ENCODE measurements around the gene CAPN7.
"Not testable (repeated sequence)": the region's sequence is repeated elsewhere in the genome, so short reads cannot be mapped to it uniquely, and the experiment has no call there.

The CAPN7 gene

DNA sequence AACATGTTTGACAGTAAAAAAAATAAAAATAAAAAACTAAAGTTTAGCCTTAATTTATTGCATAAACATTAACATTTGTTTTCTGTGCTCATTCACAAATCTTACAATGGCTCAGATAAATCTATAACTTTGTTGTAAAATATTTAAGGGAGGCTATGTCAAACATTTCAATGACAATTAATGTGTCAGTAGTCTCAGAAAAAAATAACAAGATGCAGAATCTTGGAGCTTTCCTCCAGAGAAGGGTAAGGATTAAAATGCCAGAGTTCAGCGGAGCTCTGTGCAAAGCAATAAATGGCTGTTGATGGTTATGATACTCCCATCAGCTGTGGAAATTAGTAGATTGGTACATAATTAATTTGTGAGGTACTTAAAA lies 20.0 kb upstream of the CAPN7 start:
- no peak for ATAC-seq
- no peak for TF ChIP-seq TOX (CRISPR knock-in tag; IDR thresholded peaks at IDR 0.05; ENCODE audit: borderline replicate concordance)
- no peak for TF ChIP-seq SNAI2 (CRISPR knock-in tag; IDR thresholded peaks at IDR 0.05)
- TF ChIP-seq ZNF565 (CRISPR knock-in tag; conservative IDR thresholded peaks at IDR 0.05; ENCODE audit: low read depth), result no peak
- no peak for TF ChIP-seq ZC3H10 (CRISPR knock-in tag; IDR thresholded peaks at IDR 0.05)
- TF ChIP-seq ARNTL (CRISPR knock-in tag; IDR thresholded peaks at IDR 0.05; ENCODE audit: borderline replicate concordance, low read depth), result no peak
- TF ChIP-seq RARB (CRISPR knock-in tag; IDR thresholded peaks at IDR 0.05), result no peak

DNA sequence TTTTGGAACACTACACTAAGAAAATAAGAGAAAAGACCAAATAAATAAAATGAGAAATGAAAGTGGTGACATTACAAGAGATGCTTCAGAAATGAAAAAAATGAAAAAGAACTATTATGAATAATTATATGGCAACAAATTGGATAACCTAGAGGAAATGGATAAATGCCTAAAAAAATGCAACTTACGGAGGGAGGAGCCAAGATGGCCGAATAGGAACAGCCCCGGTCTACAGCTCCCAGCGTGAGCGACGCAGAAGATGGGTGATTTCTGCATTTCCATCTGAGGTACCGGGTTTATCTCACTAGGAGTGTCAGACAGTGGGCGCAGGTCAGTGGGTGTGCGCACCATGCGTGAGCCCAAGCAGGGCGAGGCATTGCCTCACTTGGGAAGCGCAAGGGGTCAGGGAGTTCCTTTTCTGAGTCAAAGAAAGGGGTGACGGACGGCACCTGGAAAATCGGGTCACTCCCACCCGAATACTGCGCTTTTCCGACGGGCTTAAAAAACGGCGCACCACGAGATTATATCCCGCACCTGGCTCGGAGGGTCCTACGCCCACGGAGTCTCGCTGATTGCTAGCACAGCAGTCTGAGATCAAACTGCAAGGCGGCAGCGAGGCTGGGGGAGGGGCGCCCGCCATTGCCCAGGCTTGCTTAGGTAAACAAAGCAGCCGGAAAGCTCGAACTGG lies 19.4 kb upstream of the CAPN7 start:
- ATAC-seq, result not testable (repeated sequence)

DNA sequence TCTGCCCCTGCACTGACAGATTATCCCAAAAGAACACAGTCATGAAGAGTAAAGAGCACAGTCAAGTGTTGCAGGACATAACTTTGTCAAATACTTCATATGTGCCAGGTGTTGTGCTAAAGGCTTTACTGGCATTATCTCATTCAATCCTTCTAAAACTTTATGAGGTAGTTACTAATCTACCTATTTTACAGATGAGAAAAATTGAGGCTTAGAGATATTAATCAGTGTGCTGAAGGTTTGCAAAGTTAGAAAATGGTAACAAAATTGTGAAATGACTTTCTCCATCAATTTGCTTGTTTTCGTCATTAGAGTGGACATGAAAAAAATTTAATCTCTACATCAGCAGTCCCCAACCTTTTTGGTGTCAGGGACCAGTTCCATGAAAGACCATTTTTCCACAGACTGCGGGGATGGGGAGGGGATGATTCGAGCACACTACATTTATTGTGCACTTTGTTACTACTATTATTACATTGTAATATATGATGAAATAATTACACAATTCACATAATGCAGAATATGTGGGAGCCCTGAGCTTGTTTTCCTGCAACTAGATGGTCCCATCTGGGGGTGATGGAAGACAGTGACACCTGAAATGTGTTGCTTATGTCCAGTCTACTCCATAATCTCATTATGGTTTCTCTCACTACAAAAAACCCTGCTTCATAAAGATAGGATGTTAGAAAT lies 8.6 kb upstream of the CAPN7 start:
- TF ChIP-seq ZFP30 (CRISPR knock-in tag; IDR thresholded peaks at IDR 0.05) (no peak), PPARA (CRISPR knock-in tag; IDR thresholded peaks at IDR 0.05; ENCODE audit: borderline replicate concordance) (no peak), ISL1 (CRISPR knock-in tag; IDR thresholded peaks at IDR 0.05) (no peak), ZFP3 (CRISPR knock-in tag; IDR thresholded peaks at IDR 0.05) (no peak), TOX (CRISPR knock-in tag; IDR thresholded peaks at IDR 0.05; ENCODE audit: borderline replicate concordance) (no peak), CSDC2 (CRISPR knock-in tag; IDR thresholded peaks at IDR 0.05) (no peak), ZC3H10 (CRISPR knock-in tag; IDR thresholded peaks at IDR 0.05) (no peak), ZNF8 (CRISPR knock-in tag; IDR thresholded peaks at IDR 0.05) (no peak), BACH2 (CRISPR knock-in tag; IDR thresholded peaks at IDR 0.05; ENCODE audit: borderline replicate concordance) (no peak), ZNF565 (CRISPR knock-in tag; conservative IDR thresholded peaks at IDR 0.05; ENCODE audit: low read depth) (no peak), SNAI2 (CRISPR knock-in tag; IDR thresholded peaks at IDR 0.05) (no peak), OSR1 (CRISPR knock-in tag; IDR thresholded peaks at IDR 0.05) (no peak), RARB (CRISPR knock-in tag; IDR thresholded peaks at IDR 0.05) (no peak), ZNF70 (CRISPR knock-in tag; IDR thresholded peaks at IDR 0.05) (no peak), GLIS3 (CRISPR knock-in tag; IDR thresholded peaks at IDR 0.05) (no peak)
- TF ChIP-seq, protein P1, sequence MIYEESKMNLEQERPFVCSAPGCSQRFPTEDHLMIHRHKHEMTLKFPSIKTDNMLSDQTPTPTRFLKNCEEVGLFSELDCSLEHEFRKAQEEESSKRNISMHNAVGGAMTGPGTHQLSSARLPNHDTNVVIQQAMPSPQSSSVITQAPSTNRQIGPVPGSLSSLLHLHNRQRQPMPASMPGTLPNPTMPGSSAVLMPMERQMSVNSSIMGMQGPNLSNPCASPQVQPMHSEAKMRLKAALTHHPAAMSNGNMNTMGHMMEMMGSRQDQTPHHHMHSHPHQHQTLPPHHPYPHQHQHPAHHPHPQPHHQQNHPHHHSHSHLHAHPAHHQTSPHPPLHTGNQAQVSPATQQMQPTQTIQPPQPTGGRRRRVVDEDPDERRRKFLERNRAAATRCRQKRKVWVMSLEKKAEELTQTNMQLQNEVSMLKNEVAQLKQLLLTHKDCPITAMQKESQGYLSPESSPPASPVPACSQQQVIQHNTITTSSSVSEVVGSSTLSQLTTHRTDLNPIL (CRISPR knock-in tag; IDR thresholded peaks at IDR 0.05; ENCODE audit: low read depth), result no peak
- TF ChIP-seq, protein P2, sequence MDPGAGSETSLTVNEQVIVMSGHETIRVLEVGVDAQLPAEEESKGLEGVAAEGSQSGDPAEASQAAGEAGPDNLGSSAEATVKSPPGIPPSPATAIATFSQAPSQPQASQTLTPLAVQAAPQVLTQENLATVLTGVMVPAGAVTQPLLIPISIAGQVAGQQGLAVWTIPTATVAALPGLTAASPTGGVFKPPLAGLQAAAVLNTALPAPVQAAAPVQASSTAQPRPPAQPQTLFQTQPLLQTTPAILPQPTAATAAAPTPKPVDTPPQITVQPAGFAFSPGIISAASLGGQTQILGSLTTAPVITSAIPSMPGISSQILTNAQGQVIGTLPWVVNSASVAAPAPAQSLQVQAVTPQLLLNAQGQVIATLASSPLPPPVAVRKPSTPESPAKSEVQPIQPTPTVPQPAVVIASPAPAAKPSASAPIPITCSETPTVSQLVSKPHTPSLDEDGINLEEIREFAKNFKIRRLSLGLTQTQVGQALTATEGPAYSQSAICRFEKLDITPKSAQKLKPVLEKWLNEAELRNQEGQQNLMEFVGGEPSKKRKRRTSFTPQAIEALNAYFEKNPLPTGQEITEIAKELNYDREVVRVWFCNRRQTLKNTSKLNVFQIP (CRISPR knock-in tag; IDR thresholded peaks at IDR 0.05; ENCODE audit: borderline replicate concordance, low read depth), result no peak
- TF ChIP-seq, protein P3, sequence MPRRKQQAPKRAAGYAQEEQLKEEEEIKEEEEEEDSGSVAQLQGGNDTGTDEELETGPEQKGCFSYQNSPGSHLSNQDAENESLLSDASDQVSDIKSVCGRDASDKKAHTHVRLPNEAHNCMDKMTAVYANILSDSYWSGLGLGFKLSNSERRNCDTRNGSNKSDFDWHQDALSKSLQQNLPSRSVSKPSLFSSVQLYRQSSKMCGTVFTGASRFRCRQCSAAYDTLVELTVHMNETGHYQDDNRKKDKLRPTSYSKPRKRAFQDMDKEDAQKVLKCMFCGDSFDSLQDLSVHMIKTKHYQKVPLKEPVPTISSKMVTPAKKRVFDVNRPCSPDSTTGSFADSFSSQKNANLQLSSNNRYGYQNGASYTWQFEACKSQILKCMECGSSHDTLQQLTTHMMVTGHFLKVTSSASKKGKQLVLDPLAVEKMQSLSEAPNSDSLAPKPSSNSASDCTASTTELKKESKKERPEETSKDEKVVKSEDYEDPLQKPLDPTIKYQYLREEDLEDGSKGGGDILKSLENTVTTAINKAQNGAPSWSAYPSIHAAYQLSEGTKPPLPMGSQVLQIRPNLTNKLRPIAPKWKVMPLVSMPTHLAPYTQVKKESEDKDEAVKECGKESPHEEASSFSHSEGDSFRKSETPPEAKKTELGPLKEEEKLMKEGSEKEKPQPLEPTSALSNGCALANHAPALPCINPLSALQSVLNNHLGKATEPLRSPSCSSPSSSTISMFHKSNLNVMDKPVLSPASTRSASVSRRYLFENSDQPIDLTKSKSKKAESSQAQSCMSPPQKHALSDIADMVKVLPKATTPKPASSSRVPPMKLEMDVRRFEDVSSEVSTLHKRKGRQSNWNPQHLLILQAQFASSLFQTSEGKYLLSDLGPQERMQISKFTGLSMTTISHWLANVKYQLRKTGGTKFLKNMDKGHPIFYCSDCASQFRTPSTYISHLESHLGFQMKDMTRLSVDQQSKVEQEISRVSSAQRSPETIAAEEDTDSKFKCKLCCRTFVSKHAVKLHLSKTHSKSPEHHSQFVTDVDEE (CRISPR knock-in tag; IDR thresholded peaks at IDR 0.05), result no peak
- TF ChIP-seq, protein P4, sequence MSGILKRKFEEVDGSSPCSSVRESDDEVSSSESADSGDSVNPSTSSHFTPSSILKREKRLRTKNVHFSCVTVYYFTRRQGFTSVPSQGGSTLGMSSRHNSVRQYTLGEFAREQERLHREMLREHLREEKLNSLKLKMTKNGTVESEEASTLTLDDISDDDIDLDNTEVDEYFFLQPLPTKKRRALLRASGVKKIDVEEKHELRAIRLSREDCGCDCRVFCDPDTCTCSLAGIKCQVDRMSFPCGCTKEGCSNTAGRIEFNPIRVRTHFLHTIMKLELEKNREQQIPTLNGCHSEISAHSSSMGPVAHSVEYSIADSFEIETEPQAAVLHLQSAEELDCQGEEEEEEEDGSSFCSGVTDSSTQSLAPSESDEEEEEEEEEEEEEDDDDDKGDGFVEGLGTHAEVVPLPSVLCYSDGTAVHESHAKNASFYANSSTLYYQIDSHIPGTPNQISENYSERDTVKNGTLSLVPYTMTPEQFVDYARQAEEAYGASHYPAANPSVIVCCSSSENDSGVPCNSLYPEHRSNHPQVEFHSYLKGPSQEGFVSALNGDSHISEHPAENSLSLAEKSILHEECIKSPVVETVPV (CRISPR knock-in tag; IDR thresholded peaks at IDR 0.05), result no peak
- TF ChIP-seq, protein P5, sequence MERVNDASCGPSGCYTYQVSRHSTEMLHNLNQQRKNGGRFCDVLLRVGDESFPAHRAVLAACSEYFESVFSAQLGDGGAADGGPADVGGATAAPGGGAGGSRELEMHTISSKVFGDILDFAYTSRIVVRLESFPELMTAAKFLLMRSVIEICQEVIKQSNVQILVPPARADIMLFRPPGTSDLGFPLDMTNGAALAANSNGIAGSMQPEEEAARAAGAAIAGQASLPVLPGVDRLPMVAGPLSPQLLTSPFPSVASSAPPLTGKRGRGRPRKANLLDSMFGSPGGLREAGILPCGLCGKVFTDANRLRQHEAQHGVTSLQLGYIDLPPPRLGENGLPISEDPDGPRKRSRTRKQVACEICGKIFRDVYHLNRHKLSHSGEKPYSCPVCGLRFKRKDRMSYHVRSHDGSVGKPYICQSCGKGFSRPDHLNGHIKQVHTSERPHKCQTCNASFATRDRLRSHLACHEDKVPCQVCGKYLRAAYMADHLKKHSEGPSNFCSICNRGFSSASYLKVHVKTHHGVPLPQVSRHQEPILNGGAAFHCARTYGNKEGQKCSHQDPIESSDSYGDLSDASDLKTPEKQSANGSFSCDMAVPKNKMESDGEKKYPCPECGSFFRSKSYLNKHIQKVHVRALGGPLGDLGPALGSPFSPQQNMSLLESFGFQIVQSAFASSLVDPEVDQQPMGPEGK (CRISPR knock-in tag; IDR thresholded peaks at IDR 0.05; ENCODE audit: borderline replicate concordance), result no peak
- ATAC-seq, result no peak

Measured in SK-N-SH treated with all-trans-retinoic acid at 6 μM for 48 hours (cell line).